ENCODE results near the gene C1orf21.

C1orf21 gene

DNA sequence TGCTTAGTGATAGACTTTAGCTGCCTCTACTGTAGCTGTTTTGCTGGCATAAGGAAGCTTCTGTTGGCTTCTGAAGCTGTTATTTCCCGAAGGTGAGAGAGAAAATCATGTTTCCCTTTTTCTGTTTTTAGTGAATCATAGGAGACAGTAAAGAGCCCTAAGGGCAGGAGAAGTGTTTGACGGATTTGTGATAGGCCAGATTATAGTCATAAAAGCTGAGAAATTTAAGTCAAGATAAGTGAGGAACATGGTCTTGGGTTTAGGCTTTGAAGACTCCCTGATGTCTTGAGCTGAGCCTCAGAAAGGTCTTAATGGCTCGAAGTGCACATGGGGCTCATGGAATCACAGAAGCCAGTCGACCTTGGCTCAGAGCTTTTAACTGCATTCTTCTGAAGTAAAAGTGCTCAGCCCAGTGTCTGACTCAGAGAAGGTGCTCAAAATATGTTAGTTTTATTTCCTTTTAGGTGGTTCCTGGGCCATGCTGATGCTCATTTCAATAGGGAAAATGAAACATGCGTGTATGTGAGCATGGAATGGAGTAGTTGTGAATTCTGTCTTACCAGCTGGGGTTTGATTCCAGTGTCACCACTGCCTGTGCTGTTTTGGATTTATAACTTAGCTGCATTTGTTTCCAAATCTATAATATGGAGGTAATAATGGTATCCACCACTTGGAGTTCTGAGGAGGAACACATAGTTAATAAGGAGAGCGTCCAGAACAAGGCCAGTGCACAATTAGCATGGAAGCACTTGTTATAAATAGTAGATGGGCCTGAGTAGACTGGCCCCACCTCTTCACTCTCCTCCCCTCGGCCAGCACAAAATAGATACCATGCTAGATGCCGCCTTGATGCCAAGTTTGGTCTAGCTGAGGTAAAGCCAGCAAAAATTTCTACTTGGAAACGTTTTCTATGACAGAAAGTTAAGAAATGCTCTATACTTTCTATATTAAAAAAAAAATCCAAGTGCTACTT, 99.2 kb downstream of the C1orf21 start:
- DNase-seq (ENCODE audit: low read depth in 2 of 2) = no peak

DNA sequence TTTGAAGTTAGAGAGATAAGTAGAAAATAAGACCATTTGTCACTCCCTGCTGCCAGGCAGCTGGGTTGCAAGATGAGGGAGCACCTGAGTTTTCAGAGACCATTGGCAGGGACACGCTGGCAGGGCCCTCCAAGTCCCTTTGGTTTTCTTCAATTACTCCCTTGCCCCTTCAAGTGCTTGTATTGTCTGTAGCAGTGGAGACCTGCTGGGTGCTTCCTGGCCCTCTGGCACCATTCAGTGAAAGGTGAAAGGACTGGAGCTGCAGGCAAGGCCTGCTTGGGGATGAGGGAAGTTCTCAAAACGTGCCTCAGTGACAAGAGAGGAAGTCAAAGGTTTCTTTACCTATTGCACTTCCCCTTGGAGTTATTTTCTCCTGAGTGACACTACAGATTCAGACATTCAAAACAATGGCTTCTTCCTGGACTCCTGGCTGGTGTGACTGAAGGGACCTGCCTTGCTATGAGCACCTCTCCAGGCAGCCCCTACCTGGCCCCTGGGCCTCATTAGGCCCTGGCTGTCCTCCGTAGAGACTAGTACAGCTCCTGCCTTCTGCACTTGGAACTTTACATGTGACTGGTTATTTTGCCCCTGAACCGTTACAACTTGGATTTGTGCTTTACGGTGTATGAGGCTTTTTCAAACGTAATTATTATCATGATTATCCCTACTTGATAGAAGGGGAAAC, 100.1 kb downstream of the C1orf21 start:
- DNase-seq (ENCODE audit: low read depth in 2 of 2) = no peak

DNA sequence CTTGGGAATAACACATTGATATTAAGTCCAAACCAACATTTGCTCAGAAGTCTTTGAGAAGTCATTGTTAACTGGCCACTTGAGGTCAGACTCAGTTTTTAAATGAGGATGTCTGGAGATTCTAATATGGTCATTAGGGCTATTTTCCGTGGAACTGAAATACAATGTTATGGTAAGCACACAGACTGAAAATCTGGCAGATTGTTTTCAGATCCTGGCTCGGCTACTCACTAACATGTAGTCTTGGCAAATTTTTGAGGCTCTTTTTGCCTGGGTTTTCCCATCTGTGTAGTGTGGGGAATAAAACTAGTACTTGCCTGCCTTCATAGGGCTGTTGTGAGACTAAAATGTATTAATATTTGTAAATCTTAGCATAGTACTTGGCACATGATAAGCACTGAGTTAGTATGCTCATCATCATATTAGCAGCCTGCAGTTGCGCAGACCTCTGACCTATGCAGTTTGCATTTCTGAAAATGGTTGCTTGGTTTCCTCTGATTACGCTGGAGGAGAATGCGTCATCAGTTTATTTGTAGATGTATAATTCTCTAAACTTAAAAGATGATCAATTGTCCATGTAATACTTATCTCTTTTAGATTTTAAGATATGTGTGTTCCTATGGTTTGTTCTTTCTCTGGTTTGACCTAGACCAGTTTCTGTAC, 100.8 kb downstream of the C1orf21 start:
- DNase-seq (ENCODE audit: low read depth in 2 of 2) = no peak

DNA sequence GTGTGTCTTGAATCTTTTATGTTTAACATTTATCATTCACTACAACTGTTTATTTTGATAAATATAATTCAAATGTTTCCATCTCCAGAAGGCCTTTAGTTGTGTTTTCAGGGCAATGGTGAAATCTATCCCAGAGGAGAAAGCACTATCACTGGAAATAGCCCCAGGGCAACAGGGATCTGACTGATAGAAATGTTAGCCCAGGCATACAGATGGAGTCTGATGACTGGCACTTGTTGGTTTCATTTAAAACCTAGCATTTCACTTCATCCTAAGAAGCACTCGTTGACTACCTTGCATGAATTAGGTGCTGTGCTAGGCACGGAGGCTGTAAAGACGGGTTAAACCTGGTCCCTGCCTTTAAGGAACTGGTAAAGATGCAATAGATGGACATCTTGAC, 103.1 kb downstream of the C1orf21 start:
- DNase-seq (ENCODE audit: low read depth in 2 of 2) = no peak

DNA sequence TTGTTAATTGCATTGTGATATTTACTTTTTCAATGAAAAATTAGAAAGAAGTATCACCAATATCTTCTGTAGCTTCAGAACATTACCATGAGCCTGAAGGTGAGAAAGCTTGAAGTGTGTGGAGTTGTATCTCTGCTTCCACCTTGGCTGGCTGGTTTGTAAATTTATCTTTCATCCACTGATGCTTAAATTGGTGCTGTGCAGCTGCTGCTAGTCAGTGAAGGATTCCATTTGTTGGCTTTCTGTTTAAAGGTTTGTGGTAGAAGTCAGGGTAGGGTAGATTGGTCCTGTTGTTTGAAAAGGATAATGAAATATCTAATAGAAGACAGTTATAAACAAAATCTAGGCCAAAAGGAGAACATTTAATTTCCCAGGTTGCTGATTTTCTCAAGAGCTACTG, 105.7 kb downstream of the C1orf21 start:
- no peak for DNase-seq (ENCODE audit: low read depth in 2 of 2)

DNA sequence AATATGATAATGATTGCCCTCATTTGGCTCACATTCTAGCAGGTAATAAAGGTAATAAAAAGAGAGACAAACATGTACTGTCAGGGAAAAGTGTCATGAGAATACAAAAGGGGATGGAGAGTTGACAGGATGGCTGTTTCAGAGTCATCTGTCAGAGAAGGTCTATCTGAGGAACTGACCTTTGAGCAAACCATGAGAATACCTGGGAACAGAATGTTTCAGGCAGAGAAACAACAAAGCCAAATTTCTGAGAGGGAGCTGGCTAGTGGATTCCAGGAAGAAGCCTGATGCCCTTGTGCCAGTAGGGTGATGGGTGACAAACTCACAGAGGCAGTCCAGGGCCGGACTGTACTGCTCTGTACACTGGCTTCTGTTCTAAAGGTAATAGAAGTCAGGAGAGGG, 107.2 kb downstream of the C1orf21 start:
- DNase-seq (ENCODE audit: low read depth in 2 of 2) = no peak

DNA sequence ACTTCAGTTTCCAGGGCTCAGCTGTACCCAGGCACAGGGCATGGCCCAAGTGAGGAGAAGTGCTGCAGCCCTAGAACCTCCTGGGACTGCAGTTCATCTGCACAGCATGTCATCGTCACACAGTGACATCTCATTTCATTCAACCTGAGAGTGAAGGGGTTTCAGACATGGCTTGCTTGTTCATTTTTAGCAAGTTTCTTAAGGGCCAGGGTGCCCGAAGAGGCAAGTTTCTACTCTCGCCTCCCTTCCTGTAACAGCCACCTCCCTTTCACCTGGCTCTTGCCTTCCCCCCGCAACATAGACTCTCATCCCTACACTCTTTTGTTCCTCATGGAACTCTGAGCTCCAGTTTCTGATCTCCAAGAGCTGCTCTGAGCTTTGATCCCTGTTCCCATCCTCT, 108.1 kb downstream of the C1orf21 start:
- DNase-seq (ENCODE audit: low read depth in 2 of 2) = no peak

DNA sequence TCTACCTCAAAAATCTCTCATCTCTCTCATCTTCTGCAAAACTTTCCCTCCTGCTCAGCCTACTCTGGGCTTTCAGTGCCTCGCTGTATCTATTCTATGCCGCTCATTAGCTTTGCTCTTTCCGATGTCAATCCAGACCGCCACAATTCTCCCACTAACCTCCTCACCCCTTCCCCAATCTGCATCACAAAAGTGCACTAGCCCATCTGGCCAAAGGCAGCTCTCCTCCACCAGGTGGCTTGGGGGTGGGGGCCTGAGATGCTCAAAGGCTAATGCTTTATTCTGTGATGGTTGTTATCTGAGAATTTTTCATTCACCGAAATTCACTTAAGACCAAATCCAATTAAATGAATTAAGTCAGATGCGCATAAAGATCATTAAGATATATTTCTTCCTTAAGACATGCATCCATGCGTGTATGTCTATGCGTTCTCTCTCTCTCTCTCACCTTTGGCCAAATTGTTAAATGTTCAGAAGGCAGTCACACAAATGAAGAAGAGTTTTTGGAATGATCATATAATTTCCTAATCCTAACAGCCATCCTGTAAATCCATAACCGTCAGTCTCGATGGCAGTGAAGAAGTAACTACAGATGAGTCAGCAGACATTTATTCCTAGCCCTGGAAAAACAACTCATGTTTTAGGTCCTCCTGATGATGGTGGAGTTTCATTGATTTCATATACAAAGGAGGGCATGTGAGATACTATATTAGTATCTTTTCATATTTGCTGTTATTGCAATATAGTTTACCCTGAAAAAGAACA, 111.3 kb downstream of the C1orf21 start:
- no peak for DNase-seq (ENCODE audit: low read depth in 2 of 2)

DNA sequence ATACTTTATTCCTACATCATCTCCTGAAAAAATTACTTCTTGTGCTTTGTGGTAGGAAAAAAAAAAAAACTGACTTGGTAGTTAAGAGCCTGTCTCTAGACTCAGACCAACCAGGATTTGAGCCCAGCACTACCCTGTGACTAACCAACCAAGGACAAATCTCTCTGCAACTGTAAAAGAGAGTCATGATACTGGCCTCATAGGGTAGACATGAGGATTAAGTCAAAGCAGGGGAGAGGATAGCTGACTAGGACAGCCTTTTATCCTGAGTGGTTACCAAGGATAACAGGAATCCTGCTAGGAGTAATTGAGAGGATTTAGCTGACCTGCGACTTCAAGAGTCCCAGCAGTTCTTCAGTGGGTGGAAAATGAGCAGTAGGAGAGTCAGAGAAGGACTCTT, 112.8 kb downstream of the C1orf21 start:
- DNase-seq (ENCODE audit: low read depth in 2 of 2) = no peak

DNA sequence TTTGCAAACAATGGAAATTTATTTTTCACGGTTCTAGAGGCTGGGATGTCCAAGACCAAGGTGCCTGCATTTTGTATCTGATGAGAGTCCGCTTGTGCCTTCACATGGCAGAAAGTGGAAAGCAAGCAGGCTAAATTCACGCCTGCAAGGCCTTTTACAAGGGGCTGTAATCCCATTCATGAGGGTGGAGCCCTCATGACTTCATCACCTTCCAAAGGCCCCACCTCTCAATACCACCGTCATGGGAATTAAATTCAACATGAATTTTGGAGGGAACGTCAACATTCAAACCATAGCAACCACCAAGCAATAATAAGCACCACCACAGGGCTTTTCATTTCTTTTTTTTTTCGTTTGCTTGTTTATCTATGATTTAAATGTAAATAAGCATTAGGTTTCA, 115.3 kb downstream of the C1orf21 start:
- no peak for DNase-seq (ENCODE audit: low read depth in 2 of 2)

DNA sequence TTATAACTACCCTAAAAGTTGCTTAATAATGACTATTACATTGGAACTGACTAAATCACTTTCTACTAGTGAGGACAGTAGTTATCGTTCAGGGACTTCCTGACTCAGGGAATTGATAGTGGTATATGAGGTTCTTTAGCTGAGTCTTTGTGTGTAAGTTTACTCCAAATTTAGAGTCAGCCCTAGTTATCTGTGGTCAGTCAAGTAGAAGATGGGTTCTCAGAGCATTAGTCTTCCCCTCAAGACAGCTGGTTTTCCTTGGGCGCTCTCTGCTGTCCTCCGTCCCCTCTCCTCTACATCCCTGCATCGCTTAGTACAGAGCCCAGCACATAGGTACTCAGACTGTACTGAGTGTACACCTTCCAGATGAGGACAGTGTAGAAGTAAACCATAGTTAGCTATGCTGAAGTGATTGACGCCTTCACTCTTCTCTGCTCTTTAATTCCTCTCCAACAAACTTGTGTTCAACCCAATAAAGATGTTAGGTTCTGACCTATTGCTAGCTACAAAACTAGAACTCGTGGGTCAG, 116.5 kb downstream of the C1orf21 start:
- no peak for DNase-seq (ENCODE audit: low read depth in 2 of 2)

DNA sequence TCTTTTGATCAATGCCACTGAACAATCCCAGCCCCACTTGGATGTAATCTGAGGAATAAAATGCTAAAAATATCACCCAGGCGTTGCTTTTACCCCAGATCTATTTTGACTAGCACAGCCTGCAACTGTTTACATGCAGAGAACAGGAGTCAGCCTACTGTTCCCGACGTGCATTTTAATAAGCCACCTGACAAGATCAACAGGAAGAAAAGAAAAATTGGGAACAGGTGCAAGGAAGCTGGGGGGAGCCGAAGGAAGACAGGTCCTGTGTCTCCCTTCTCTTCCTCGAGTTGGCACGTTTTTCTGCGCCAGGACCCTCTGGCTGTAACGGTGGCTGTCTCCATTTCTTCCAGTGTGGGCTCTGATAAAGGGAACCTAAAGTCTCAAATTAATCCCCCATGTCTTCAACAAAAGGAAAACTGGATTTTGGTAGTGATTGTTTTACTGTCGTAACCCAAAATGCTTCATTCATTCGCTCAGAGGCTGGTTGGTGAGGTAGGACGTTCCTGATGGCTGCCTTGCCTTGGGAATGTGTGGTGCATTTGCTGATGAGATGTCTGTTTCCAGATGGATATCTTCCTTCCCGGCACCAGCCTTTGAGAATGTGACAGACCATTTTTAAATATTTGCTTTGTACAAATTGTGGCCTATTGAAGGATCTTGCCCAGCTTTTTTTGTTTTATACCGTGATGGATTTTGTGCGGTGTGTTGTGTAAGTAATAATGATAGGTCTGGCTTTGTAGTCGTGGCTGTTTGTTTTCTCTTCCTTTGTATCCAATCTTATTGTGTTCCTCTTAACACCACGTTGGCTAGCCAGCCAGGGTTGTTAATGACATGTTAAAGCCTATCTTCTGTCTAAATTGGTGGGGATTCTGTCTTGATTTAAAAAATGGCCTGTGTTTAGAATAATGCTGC, 117.5 kb downstream of the C1orf21 start:
- no peak for DNase-seq (ENCODE audit: low read depth in 2 of 2)

DNA sequence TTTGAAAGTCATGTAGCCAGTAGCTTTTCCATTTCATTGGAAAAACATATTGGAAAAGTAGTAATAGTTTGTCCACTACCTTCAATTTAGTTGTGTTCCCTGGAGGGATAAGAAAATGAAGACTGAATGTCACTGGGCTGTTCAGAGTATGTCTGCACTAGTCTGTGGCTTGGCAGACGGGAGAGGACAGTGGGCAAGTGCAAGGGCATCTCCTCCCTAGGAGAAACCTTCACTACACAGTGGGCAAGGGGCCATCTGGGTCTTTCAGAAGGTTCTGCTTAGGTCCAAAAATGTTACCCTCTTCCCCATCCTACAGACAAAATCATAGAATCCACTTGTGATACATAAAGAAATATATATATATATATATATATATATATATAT, 118.1 kb downstream of the C1orf21 start:
- no peak for DNase-seq (ENCODE audit: low read depth in 2 of 2)

DNA sequence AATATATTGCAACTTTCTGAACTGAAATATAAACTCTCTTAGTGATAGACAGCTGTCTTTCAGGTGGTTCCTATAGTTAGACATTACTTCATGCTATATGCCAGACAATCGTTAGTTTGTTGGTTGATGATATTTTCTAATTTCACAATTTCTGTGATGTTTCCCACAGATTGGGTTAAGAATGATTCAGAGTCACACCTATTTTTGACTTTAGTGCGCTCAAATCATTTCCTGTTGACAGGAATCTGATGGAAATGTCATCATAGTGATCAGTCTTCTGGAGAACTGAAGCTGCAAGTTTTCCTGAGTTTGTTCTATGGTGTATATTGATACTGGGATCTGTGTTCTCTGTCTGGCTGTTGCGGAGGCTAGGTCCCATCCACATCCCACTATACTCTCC, 119.7 kb downstream of the C1orf21 start:
- DNase-seq (ENCODE audit: low read depth in 2 of 2) = no peak

DNA sequence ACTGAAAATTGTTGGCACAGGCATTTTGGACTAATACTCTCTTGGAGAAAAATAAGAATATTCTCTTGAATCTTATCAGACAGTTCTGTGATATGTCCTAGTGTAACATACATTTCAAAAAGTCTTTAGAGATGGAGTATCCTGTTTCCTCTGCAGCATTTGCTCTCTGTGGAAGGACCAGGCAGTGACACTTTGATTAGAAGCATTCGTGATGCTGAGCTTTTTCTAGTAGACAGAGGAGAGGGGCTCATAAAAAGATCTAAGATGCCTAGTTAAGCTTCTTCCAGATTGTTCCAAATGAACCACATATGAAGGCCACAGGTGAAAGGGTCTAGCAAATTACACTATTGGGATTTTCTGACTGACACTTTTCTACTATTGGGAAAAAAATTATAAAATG, 120.3 kb downstream of the C1orf21 start:
- no peak for DNase-seq (ENCODE audit: low read depth in 2 of 2)

DNA sequence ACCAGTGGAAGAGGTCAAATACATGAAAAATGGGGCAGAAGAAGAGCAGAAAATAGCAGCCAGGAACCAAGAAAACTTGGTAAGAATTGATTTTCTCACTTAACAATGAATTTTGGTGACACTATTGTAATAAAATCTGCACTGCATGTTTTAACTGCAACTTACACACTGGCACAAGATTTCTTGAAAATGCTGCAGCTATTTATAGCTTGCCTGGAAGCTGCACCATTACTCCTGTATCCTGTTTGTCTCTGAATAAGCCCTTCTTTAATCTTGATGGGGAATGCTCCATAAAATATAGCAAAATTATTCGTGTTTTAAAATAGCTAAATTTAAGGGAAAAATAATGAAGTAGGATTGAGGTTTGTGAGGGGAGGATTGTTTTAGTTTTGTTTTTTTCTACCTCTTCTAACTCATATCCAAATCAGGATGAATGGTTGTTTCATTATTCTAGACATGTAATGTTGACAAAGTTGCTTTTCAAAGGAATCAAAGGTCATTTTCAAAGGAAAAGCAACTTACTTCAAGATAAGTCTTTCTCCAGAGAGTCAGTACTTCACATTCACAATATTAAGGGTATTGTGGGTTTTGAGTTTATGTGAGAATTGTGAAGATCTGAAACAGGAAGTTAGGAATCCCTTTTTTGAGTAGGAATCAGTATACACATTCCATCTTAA, 120.9 kb downstream of the C1orf21 start:
- no peak for DNase-seq (ENCODE audit: low read depth in 2 of 2)

DNA sequence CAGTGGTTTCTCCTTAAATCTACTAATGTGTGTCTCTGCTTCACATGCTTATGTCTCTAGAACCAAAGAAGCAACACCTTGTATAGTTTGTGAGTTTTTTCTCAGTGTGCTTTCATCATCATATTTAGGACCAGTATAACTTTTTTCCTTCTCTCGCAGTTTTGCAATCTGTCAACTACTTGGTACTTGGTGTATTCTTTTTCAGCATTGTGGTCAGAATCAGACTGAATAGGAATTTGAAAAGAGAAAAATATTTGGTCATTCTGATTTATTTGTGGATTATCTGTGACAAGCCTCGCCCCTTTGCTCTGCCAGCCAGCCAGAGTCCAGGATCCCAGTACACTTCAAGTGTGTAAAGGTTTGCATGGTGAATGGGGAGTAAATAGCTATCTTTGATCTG, 122.3 kb downstream of the C1orf21 start:
- no peak for DNase-seq (ENCODE audit: low read depth in 2 of 2)

DNA sequence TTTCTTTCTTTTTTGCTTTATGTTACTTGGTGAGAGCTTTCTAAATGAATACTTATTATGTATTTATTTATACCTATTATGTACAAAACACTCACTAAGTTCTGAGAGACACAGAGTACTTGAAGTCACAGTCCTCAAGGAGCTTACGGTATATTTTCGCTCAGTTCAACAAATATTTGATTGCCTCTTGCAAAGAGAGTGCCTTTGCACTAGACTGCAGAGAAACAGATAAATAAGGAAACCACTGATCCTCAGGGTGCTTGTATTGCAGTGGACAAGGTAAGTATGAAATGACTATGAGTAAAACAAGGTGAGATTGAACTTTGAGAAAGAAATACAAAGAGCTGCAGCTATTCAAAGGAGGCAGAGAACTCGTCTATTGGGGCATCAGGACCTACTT, 123.3 kb downstream of the C1orf21 start:
- no peak for DNase-seq (ENCODE audit: low read depth in 2 of 2)

DNA sequence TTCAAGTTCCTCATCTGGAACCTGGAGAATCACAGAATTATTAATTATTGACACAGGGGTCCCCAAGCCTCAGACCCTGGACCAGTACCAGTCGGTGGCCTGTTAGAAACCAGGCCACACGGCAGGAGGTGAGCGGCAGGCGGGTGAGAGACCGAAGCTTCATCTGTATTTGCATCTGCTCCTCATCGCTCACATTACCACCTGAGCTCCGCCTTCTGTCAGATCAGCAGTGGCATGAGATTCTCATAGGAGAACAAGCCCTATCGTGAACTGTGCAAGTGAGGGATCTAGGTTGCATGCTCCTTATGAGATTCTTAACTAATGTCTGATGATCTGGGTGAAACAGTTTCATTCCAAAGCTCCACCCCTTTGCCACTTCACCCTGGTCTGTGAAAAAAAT, 125.9 kb downstream of the C1orf21 start:
- DNase-seq (ENCODE audit: low read depth in 2 of 2) = no peak

DNA sequence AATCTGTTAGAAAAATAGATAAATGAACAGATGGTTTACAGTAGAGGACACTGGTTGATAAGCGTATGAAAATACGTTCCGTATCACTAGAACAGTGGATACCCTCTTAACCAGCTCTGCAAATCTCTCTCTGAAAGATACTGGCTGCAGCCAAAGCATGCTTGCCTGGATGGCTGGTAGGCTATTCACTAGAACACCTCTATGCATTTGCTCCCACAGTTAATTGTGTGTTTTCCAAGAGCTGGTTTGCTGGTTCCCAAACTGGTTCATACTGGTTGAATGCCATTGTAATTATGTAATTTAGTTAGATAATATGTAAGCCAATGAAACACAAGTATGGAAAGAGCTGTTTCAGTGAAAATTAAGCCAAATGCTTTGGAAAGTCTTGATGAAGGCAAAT, 126.6 kb downstream of the C1orf21 start:
- DNase-seq (ENCODE audit: low read depth in 2 of 2) = no peak
